LNCAP (cell line): ENCODE measurements around the gene OR3A2.

ENCODE experiments used
- TF ChIP-seq, protein P1 (sequence below): fragments of 450-650 bp; IDR thresholded peaks from 2 replicates; pipeline ENCODE4 v1.5.1; 2017; ENCODE audit warnings: mild to moderate bottlenecking

Gene OR3A2

DNA sequence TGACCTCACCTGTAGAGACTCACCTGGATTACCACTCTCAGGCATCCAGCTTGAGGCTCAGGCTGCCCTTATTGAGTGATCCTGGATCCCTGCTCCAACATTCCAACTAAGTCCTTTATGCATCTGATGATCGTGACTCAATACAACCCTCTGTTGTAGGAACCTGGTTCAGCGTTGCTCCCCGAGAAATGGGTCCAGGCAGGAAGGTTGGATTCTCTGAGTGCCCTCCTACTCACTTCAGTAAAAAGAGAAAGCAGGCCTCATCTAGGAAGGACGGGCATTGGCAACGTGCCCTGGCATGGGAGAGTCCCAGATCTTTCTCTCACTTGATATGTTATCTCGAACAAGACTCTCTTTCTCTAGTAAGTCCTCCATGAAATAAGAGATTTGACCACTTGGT, 87.8 kb downstream of the OR3A2 start, which contains the start of gene OR3A1:
TSS of gene OR3A1 (minus strand) at position 101 of the 400 bp plus-strand sequence. CDS start 5,778 bp downstream, outside the sequence.
- TF ChIP-seq, protein P1, sequence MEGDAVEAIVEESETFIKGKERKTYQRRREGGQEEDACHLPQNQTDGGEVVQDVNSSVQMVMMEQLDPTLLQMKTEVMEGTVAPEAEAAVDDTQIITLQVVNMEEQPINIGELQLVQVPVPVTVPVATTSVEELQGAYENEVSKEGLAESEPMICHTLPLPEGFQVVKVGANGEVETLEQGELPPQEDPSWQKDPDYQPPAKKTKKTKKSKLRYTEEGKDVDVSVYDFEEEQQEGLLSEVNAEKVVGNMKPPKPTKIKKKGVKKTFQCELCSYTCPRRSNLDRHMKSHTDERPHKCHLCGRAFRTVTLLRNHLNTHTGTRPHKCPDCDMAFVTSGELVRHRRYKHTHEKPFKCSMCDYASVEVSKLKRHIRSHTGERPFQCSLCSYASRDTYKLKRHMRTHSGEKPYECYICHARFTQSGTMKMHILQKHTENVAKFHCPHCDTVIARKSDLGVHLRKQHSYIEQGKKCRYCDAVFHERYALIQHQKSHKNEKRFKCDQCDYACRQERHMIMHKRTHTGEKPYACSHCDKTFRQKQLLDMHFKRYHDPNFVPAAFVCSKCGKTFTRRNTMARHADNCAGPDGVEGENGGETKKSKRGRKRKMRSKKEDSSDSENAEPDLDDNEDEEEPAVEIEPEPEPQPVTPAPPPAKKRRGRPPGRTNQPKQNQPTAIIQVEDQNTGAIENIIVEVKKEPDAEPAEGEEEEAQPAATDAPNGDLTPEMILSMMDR = no peak

- TF ChIP-seq, protein P1 = no peak
Observed at GRCh38 chr17:3295632-3296031, 90.5 kb downstream of the OR3A2 start.

DNA sequence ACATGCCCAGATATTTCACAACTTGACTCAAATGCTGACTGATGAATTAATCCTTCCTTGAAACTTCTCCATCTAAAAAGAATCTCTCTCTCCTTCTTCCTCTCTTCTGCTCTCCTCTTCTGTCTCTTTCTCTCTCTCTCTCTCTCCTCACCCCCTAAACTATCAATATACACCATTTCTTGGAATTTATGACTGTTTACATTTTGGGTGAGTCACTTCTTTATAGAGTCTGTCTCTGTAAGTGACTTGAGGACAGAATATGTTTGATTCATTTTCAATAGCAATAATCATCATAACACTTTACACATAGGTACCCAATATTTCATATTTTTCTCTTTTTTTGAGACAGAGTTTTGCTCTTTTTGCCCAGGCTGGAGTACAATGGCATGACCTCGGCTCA, 103.2 kb downstream of the OR3A2 start:
- TF ChIP-seq, protein P1 = no peak

DNA sequence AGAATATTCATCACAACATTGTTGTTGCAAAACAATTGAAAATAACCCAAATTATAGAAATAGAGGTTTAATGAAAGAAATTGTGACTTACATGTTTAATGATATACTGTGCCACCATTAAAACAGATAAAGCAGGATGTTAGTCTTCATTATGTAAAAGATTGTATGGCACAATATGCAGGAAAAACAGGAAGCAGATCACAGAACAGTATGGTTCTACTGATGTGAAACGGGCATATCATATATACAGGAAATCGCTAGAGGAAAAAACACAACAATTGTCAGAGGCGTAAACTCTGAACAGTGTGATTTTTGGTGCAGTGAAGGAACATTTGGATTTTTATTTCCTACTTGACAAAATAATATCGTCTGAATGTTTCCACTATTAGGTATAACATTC, 110.0 kb downstream of the OR3A2 start:
- TF ChIP-seq, protein P1 = no peak

- TF ChIP-seq, protein P1 = no peak
Observed at GRCh38 chr17:3271072-3271848, 114.8 kb downstream of the OR3A2 start.

DNA sequence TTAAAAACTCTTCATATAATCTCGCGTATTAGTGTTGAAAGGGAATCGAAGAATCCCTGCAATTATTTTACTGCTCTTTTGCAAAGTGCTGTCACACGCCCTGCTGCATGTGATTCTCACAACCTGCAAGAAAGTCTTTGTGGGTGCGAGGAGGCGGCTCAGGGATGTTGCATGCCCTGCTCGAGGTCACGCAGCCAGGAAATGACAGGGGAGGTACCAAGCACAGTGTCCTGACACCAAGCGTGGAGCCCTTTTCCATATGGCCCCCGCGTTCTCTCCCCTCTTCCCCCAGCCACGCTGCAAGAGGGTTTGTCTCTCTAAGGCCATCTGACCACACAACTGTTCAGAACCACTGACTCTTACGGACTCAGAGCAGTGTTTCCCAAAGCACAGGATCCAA, 125.5 kb downstream of the OR3A2 start:
- TF ChIP-seq, protein P1 = no peak

GRCh38 chr17:3260163-3260562, 125.9 kb downstream of the OR3A2 start:
- TF ChIP-seq, protein P1 = no peak
